ENCODE data around the gene PNRC1. TPM values are rescaled to one million over a fixed set of nuclear protein-coding genes. Genes with fewer than 3 reads are reported as not detected.
"Not testable (repeated sequence)": the region's sequence is repeated elsewhere in the genome, so short reads cannot be mapped to it uniquely, and the experiment has no call there.

The PNRC1 gene
- total RNA-seq, 2 donors from 2014 or later: 671 to 837 TPM

- Mint-ChIP-seq H3K36me3 (ENCODE audit: low read depth) (no peaks in the 10 kb centered on the region), H3K4me1 (peaks cover 19% of the 10 kb centered on the region), H3K27me3 (no peaks in the 10 kb centered on the region), H3K27ac (peak overlapping the region; percentile 14), H3K4me3 (no peak overlapping the region)
- no peak for DNase-seq
- ATAC-seq: no peak
- no peaks in the 10 kb centered on the region for H3K9me3 ChIP-seq (ENCODE audit: control insufficient read depth, low read length, poor library complexity, severe bottlenecking)
Measured at GRCh38 chr6:89047473-89047872, 33.1 kb upstream of the PNRC1 start.

DNA sequence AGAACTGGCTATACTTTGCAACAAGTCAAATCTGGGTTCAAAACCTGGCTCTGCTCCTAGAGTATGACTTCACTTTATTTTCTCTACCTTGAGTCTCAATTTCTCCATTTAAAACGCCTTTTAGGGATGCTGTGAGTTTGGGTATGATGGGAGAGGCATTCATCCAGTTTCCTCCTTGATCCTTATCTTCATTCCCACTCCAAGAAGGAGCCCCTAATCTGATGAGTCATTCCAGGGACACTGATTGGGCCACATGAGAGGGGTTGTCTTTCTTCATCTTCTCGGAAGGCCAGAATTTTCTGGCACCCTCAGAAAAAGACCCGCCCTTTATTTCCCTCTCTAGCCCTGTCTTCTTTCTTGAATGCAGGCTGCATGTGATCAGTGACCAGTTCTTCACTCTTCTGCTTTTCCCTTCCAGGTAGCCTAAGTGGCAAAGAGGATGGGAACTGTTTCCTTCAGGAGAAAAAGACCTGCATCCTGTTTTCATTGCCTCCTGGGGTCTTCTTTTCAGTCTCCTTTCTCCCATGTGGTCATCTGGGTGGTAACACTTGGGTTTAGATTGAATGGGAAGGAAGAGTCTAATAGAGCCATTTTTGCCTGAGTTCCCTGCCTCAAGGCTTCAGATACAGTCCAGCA, 32.1 kb upstream of the PNRC1 start:
- peaks cover 15% of the 10 kb centered on the region for H3K4me1 Mint-ChIP-seq
- no peak overlapping the region for H3K27ac Mint-ChIP-seq
- no peaks in the 10 kb centered on the region for H3K9me3 ChIP-seq (ENCODE audit: control insufficient read depth, low read length, poor library complexity, severe bottlenecking)
- H3K27me3 Mint-ChIP-seq: no peaks in the 10 kb centered on the region
- ATAC-seq: no peak
- H3K4me3 Mint-ChIP-seq: no peak overlapping the region
- no peaks in the 10 kb centered on the region for H3K36me3 Mint-ChIP-seq (ENCODE audit: low read depth)
- DNase-seq: no peak

- peaks cover 15% of the 10 kb centered on the region for H3K4me1 Mint-ChIP-seq
- H3K9me3 ChIP-seq (ENCODE audit: control insufficient read depth, low read length, poor library complexity, severe bottlenecking): no peaks in the 10 kb centered on the region
- no peaks in the 10 kb centered on the region for H3K36me3 Mint-ChIP-seq (ENCODE audit: low read depth)
- no peak overlapping the region for H3K27ac Mint-ChIP-seq
- no peak for ATAC-seq
- no peak overlapping the region for H3K4me3 Mint-ChIP-seq
- DNase-seq: no peak
- H3K27me3 Mint-ChIP-seq: no peaks in the 10 kb centered on the region
Measured at GRCh38 chr6:89048985-89049384, 31.6 kb upstream of the PNRC1 start.

DNA sequence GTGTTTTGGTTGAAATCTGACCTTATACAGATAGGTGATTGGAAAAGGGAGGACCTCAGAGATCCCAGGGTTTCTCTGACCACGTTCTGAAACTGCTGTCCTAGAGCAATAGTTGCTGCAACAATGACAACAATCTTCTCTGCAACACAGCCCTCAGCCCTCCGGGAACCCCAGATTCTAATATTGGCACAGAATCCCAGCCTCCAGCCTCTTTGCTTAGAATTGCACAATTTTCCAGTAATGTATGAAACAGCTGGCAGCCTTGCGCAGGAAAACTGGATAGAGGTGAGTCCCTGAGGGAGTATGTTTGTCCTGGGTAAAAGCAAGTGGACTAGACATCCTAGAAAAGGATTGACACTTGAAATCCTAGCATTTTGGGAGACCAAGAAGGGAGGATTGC, 30.4 kb upstream of the PNRC1 start:
- H3K4me1 Mint-ChIP-seq: peaks cover 9% of the 10 kb centered on the region
- no peaks in the 10 kb centered on the region for H3K27me3 Mint-ChIP-seq
- no peaks in the 10 kb centered on the region for H3K9me3 ChIP-seq (ENCODE audit: control insufficient read depth, low read length, poor library complexity, severe bottlenecking)
- DNase-seq (no peak), ATAC-seq (no peak)
- no peaks in the 10 kb centered on the region for H3K36me3 Mint-ChIP-seq (ENCODE audit: low read depth)
- H3K27ac Mint-ChIP-seq: no peak overlapping the region
- no peak overlapping the region for H3K4me3 Mint-ChIP-seq

- H3K36me3 Mint-ChIP-seq (ENCODE audit: low read depth): no peaks in the 10 kb centered on the region
- H3K4me1 Mint-ChIP-seq: peaks cover 9% of the 10 kb centered on the region
- H3K4me3 Mint-ChIP-seq: no peak overlapping the region
- peak; percentile 25 for ATAC-seq
- no peaks in the 10 kb centered on the region for H3K27me3 Mint-ChIP-seq
- H3K27ac Mint-ChIP-seq: no peak overlapping the region
- no peaks in the 10 kb centered on the region for H3K9me3 ChIP-seq (ENCODE audit: control insufficient read depth, low read length, poor library complexity, severe bottlenecking)
- DNase-seq: no peak
Measured at GRCh38 chr6:89050697-89051096, 29.9 kb upstream of the PNRC1 start.

DNA sequence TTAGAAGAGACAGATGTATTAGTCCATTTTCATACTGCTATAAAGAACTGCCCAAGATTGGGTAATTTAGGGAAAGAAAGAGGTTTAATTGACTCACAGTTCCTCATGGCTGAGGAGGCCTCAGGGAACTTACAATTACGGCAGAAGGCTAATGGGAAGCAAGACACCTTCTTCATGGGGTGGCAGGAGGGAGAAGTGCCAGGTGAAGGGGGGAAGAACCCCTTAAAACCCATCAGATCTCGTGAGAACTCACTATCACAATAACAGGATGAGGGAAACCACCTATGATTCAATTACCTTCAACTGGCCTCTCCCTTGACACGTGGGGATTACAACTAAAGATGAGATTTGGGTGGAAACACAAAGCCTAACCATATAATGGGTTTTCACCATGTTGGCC, 28.9 kb upstream of the PNRC1 start:
- H3K27ac Mint-ChIP-seq: peak overlapping the region; percentile 41
- no peaks in the 10 kb centered on the region for H3K27me3 Mint-ChIP-seq
- H3K4me1 Mint-ChIP-seq: peaks cover 9% of the 10 kb centered on the region
- H3K4me3 Mint-ChIP-seq: no peak overlapping the region
- DNase-seq (no peak), ATAC-seq (peak; percentile 45)
- H3K9me3 ChIP-seq (ENCODE audit: control insufficient read depth, low read length, poor library complexity, severe bottlenecking): no peaks in the 10 kb centered on the region
- H3K36me3 Mint-ChIP-seq (ENCODE audit: low read depth): no peaks in the 10 kb centered on the region

DNA sequence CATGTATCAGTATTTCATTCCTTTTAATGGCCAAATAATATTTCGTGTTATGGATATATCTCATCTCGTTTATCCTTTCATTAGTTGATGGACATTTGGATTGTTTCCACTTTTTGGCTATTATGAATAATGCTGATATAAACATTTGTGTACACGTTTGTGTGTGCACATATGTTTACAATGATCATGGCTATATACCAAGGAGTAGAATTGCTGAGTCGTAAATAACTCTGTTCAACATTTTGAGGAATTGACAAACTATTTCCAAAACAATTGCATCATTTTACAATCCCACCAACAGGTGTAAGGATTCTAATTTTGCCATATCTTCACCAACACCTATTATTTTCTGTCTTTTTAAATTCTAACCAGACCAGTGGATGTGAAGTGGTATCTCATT, 26.3 kb upstream of the PNRC1 start:
- ATAC-seq (no peak), DNase-seq (no peak)
- peaks cover 10% of the 10 kb centered on the region for H3K27me3 Mint-ChIP-seq
- no peak overlapping the region for H3K4me3 Mint-ChIP-seq
- no peak overlapping the region for H3K27ac Mint-ChIP-seq
- H3K36me3 Mint-ChIP-seq (ENCODE audit: low read depth): no peaks in the 10 kb centered on the region
- H3K9me3 ChIP-seq (ENCODE audit: control insufficient read depth, low read length, poor library complexity, severe bottlenecking): no peaks in the 10 kb centered on the region
- H3K4me1 Mint-ChIP-seq: peaks cover 9% of the 10 kb centered on the region

DNA sequence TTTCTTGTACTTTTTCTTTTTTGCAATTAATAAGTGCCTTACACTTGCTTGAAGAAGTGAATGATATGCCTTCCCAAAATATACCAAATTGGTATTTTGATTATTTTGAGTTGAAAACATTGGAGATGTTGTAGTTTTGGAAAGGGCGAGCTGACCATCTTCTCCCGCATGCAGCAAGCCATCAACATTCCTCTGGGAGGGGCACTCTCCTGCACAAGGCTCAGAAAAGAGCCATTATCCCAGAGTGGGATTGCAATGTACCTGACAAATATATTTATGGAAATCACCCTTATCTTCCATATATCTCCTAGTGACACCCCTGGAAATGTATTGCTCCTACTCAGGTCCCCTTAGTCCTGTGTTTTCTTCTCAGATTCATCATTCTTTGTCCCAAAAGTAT, 22.8 kb upstream of the PNRC1 start:
- H3K36me3 Mint-ChIP-seq (ENCODE audit: low read depth): no peaks in the 10 kb centered on the region
- no peak overlapping the region for H3K27ac Mint-ChIP-seq
- no peaks in the 10 kb centered on the region for H3K9me3 ChIP-seq (ENCODE audit: control insufficient read depth, low read length, poor library complexity, severe bottlenecking)
- peaks cover 2% of the 10 kb centered on the region for H3K4me1 Mint-ChIP-seq
- DNase-seq (no peak), ATAC-seq (no peak)
- H3K4me3 Mint-ChIP-seq: no peak overlapping the region
- H3K27me3 Mint-ChIP-seq: peaks cover 10% of the 10 kb centered on the region

DNA sequence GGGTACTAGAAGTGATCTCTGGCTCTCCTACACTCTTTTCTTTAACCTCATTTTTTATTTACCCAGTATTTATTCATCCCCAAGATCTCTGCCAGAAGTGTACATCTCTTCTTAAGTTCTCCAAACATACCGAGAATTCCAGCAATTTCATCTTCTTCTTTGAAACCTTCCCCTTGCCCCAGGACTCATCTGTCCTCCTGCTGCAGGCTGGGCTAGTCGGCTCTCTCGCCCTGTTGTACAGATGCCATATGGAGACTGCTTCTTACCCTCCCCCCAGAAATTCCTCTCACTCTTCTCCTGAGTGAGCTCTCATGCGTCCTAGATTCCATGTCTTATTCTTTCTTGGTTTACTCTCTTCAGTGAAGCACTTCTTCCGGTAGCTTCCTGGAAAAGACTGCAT, 21.9 kb upstream of the PNRC1 start:
- H3K9me3 ChIP-seq (ENCODE audit: control insufficient read depth, low read length, poor library complexity, severe bottlenecking): no peaks in the 10 kb centered on the region
- peaks cover 10% of the 10 kb centered on the region for H3K27me3 Mint-ChIP-seq
- no peak overlapping the region for H3K4me3 Mint-ChIP-seq
- no peaks in the 10 kb centered on the region for H3K36me3 Mint-ChIP-seq (ENCODE audit: low read depth)
- H3K4me1 Mint-ChIP-seq: peaks cover 2% of the 10 kb centered on the region
- H3K27ac Mint-ChIP-seq: no peak overlapping the region
- no peak for ATAC-seq
- DNase-seq: no peak

DNA sequence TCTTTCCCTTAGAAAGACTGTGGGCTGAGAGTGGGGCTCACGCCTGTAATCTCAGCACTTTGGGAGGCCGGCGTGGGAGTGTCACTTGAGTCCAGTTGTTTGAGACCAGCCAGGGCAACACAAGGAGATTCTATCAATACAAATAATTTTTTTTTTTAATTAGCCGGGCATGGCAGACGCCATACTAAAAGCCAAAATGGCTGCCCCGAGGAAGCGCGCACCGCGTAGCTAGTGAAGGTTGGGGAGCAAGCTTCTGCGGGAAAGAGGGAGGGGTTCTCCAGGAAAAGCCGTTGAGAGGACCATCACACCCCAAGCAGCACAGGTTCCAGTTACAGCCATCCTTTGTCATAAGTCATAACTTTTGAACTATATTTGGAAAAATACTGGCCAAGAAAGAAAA, 21.3 kb upstream of the PNRC1 start:
- DNase-seq (no peak), ATAC-seq (no peak)
- Mint-ChIP-seq H3K36me3 (ENCODE audit: low read depth) (no peaks in the 10 kb centered on the region), H3K4me1 (peaks cover 2% of the 10 kb centered on the region), H3K27ac (no peak overlapping the region), H3K27me3 (peaks cover 10% of the 10 kb centered on the region), H3K4me3 (no peak overlapping the region)
- no peaks in the 10 kb centered on the region for H3K9me3 ChIP-seq (ENCODE audit: control insufficient read depth, low read length, poor library complexity, severe bottlenecking)

GRCh38 chr6:89063881-89064280, 16.7 kb upstream of the PNRC1 start:
- no peaks in the 10 kb centered on the region for H3K9me3 ChIP-seq (ENCODE audit: control insufficient read depth, low read length, poor library complexity, severe bottlenecking)
- H3K4me1 Mint-ChIP-seq: peaks cover 2% of the 10 kb centered on the region

GRCh38 chr6:89064931-89065330, 15.6 kb upstream of the PNRC1 start:
- not testable (repeated sequence) for H3K4me1 Mint-ChIP-seq; H3K4me3 Mint-ChIP-seq; H3K27ac Mint-ChIP-seq; H3K36me3 Mint-ChIP-seq (ENCODE audit: low read depth); H3K9me3 ChIP-seq (ENCODE audit: control insufficient read depth, low read length, poor library complexity, severe bottlenecking); ATAC-seq; DNase-seq
- peaks cover 18% of the 10 kb centered on the region for H3K27me3 Mint-ChIP-seq

More at GRCh38 chr6:89063881-89064280, 16.7 kb upstream of the PNRC1 start:
- no peak overlapping the region for H3K27ac Mint-ChIP-seq
- ATAC-seq (no peak), DNase-seq (no peak)
- peaks cover 20% of the 10 kb centered on the region for H3K27me3 Mint-ChIP-seq
- no peaks in the 10 kb centered on the region for H3K36me3 Mint-ChIP-seq (ENCODE audit: low read depth)
- no peak overlapping the region for H3K4me3 Mint-ChIP-seq

- not testable (repeated sequence) for H3K9me3 ChIP-seq (ENCODE audit: control insufficient read depth, low read length, poor library complexity, severe bottlenecking); H3K4me3 Mint-ChIP-seq; H3K4me1 Mint-ChIP-seq; DNase-seq; H3K27ac Mint-ChIP-seq; ATAC-seq; H3K36me3 Mint-ChIP-seq (ENCODE audit: low read depth)
- H3K27me3 Mint-ChIP-seq: peaks cover 18% of the 10 kb centered on the region
Measured at GRCh38 chr6:89066121-89066520, 14.4 kb upstream of the PNRC1 start.

DNA sequence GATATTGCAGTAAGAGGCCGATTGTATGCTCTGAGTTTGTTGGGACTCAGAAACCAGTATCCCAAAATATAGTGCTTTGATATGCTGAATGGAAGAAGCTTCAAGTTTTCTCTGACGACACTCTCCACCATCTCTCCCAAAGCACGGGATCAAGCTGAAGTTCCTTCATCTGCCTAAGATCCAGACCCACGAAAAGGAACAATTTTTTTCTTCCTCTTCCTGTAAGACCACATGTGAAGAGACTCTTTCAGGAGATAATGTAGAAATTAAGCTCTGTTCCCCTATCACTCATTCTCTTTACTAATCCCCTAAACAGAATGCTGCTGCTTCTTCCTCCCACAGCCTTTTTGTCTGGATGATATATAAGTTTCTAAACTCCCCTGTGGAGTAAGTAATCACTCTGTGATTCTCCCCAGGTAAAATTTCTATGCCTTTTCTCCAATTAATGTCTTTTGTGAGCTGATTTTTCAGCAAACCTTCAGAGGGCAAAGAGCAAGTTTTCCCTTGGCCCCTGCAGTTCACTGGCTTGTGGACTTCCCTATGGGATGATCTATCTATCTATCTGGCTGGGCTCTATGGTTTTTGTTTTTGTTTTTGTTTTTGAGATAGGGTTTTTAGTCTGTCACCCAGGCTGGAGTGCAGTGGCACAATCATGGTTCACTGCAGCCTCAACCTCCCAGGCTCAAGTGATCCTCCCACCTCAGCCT, 13.5 kb upstream of the PNRC1 start:
- no peaks in the 10 kb centered on the region for H3K9me3 ChIP-seq (ENCODE audit: control insufficient read depth, low read length, poor library complexity, severe bottlenecking)
- Mint-ChIP-seq H3K36me3 (ENCODE audit: low read depth) (no peaks in the 10 kb centered on the region), H3K4me1 (peaks cover 5% of the 10 kb centered on the region), H3K27me3 (peaks cover 18% of the 10 kb centered on the region), H3K27ac (peak overlapping the region; percentile 75), H3K4me3 (no peak overlapping the region)
- ATAC-seq (no peak), DNase-seq (no peak)

Measured in T-helper 17 cell (primary cell).